Karpas-422 (cell line): ENCODE data around the gene MED22. TPM values are rescaled to one million over a fixed set of nuclear protein-coding genes. Genes with fewer than 3 reads are reported as not detected.

Experiments used
- DNase-seq: peaks from one replicate; pipeline ENCODE4 v3.0.0-alpha.2; 2015
- H2AFZ ChIP-seq: fragments of 200-600 bp; sonication (generic); 2 replicates; pipeline ENCODE4 v1.6.1; 2014; ENCODE audit warnings: antibody characterized with exemption, low read length, mixed read lengths
- H3K27ac ChIP-seq: fragments of 200-600 bp; sonication (generic); 2 replicates; pipeline ENCODE4 v1.5.1; 2014; ENCODE audit warnings: mild to moderate bottlenecking, low read length, moderate library complexity
- H3K27me3 ChIP-seq: fragments of 200-600 bp; sonication (generic); 2 replicates; pipeline ENCODE4 v1.6.1; 2014; ENCODE audit warnings: low read length, mixed read lengths
- H3K36me3 ChIP-seq: fragments of 200-600 bp; sonication (generic); 2 replicates; pipeline ENCODE4 v1.6.1; 2014; ENCODE audit warnings: low read length, mixed read lengths; ENCODE audit not compliant: insufficient read depth
- H3K4me1 ChIP-seq: fragments of 200-600 bp; sonication (generic); 2 replicates; pipeline ENCODE4 v1.6.1; 2014; ENCODE audit warnings: mild to moderate bottlenecking, low read length, mixed read lengths
- H3K4me2 ChIP-seq: fragments of 200-600 bp; sonication (generic); 2 replicates; pipeline ENCODE4 v1.6.1; 2014; ENCODE audit warnings: low read length, low read depth, mild to moderate bottlenecking; ENCODE audit not compliant: poor library complexity, severe bottlenecking
- H3K4me3 ChIP-seq: fragments of 200-600 bp; sonication (generic); 2 replicates; pipeline ENCODE4 v1.5.1; 2014; ENCODE audit warnings: mild to moderate bottlenecking, antibody characterized with exemption, low read length, mixed read lengths
- H3K79me2 ChIP-seq: fragments of 200-600 bp; sonication (generic); 2 replicates; pipeline ENCODE4 v1.6.1; 2014; ENCODE audit warnings: mild to moderate bottlenecking, low read length, mixed read lengths
- H3K9ac ChIP-seq: fragments of 200-600 bp; sonication (generic); 2 replicates; pipeline ENCODE4 v1.6.0; 2014; ENCODE audit warnings: low read length
- H3K9me2 ChIP-seq: fragments of 200-600 bp; sonication (generic), shearing (Covaris generic); replicated peaks from 2 replicates; pipeline ENCODE4 v1.6.0; 2014; ENCODE audit warnings: mild to moderate bottlenecking, low read length, moderate library complexity; ENCODE audit not compliant: insufficient read depth
- H3K9me3 ChIP-seq: fragments of 300-700, 200-600 bp; sonication (generic); 2 replicates; pipeline ENCODE4 v1.6.1; 2014; ENCODE audit warnings: low read length, mixed read lengths
- H4K20me1 ChIP-seq: fragments of 200-600 bp; sonication (generic); 2 replicates; pipeline ENCODE4 v1.6.1; 2014; ENCODE audit warnings: mild to moderate bottlenecking, antibody characterized with exemption, low read length, low read depth; ENCODE audit not compliant: insufficient read depth
- total RNA-seq: library from RNA; depleted of rRNA; stranded (reverse); fragments of >200 nt; shearing (Covaris generic); gene quantifications from 2 replicates; pipeline ENCODE4 v1.2.3, GENCODE V29; 2014; ENCODE audit warnings: low replicate concordance

MED22 gene
- total RNA-seq, 1 experiment from 2014 or later, result 13.6 TPM

- H3K4me3 ChIP-seq, result peak overlapping the region; percentile 100; the same call in 1 of the 2 replicates
Observed at GRCh38 chr9:133349965-133350616, 2.2 kb upstream of the MED22 start.

GRCh38 chr9:133348718-133349573 is 1.0 kb upstream of the MED22 start:
- Histone ChIP-seq H3K4me2 (peak overlapping the region; percentile 93), H3K27ac (peak overlapping the region; percentile 97), H3K4me1 (peaks cover 43% of the 10 kb centered on the region), H4K20me1 (peaks cover 29% of the 10 kb centered on the region), H3K36me3 (peaks cover 41% of the 10 kb centered on the region), H3K9ac (peak overlapping the region; percentile 95), H2AFZ (no peak overlapping the region), H3K27me3 (no peaks in the 10 kb centered on the region), H3K4me3 (peak overlapping the region; percentile 100), H3K79me2 (peaks cover 51% of the 10 kb centered on the region), H3K9me2 (no peaks in the 10 kb centered on the region), H3K9me3 (no peaks in the 10 kb centered on the region)
- peak; percentile 56 for DNase-seq

More at GRCh38 chr9:133349965-133350616, 2.2 kb upstream of the MED22 start:
- peak overlapping the region; percentile 93 for H3K4me2 ChIP-seq
- H4K20me1 ChIP-seq, result peaks cover 29% of the 10 kb centered on the region
- H3K9me3 ChIP-seq, result no peaks in the 10 kb centered on the region
- H2AFZ ChIP-seq, result no peak overlapping the region
- H3K4me1 ChIP-seq, result peaks cover 52% of the 10 kb centered on the region
- H3K9ac ChIP-seq, result peak overlapping the region; percentile 95; the same call in 1 of the 2 replicates
- H3K27ac ChIP-seq, result no peak overlapping the region
- no peak for DNase-seq
- H3K79me2 ChIP-seq, result peaks cover 51% of the 10 kb centered on the region
- no peaks in the 10 kb centered on the region for H3K9me2 ChIP-seq
- H3K27me3 ChIP-seq, result no peaks in the 10 kb centered on the region
- H3K36me3 ChIP-seq, result peaks cover 41% of the 10 kb centered on the region

GRCh38 chr9:133347515-133347984 is 381 bp downstream of the MED22 start:
- 0 out of 2 replicates have a peak overlapping the region, but pooled peaks have one; percentile 29 for H3K27ac ChIP-seq
- no peaks in the 10 kb centered on the region for H3K9me3 ChIP-seq
- no peak overlapping the region for H2AFZ ChIP-seq
- peaks cover 32% of the 10 kb centered on the region for H3K4me1 ChIP-seq
- H3K4me2 ChIP-seq, result peak overlapping the region; percentile 93
- peaks cover 51% of the 10 kb centered on the region for H3K79me2 ChIP-seq
- peaks cover 41% of the 10 kb centered on the region for H3K36me3 ChIP-seq
- peak overlapping the region; percentile 95 for H3K9ac ChIP-seq
- no peaks in the 10 kb centered on the region for H3K27me3 ChIP-seq
- H3K9me2 ChIP-seq, result no peaks in the 10 kb centered on the region
- peak overlapping the region; percentile 100 for H3K4me3 ChIP-seq
- peaks cover 29% of the 10 kb centered on the region for H4K20me1 ChIP-seq
- DNase-seq, result peak; percentile 73

GRCh38 chr9:133346021-133346785 is 1.7 kb downstream of the MED22 start:
- Histone ChIP-seq H3K4me2 (peak overlapping the region; percentile 66), H3K79me2 (peaks cover 51% of the 10 kb centered on the region), H4K20me1 (peaks cover 26% of the 10 kb centered on the region), H3K9me3 (no peaks in the 10 kb centered on the region), H3K36me3 (peaks cover 31% of the 10 kb centered on the region), H3K27ac (no peak overlapping the region), H3K27me3 (no peaks in the 10 kb centered on the region), H3K9ac (peak overlapping the region; percentile 95), H3K4me1 (peaks cover 28% of the 10 kb centered on the region), H3K4me3 (peak overlapping the region; percentile 100), H2AFZ (no peak overlapping the region), H3K9me2 (no peaks in the 10 kb centered on the region)
- DNase-seq, result no peak

- Histone ChIP-seq H3K36me3 (peaks cover 31% of the 10 kb centered on the region), H3K9me3 (no peaks in the 10 kb centered on the region), H3K27ac (no peak overlapping the region), H3K79me2 (peaks cover 51% of the 10 kb centered on the region), H2AFZ (no peak overlapping the region), H3K4me1 (peaks cover 25% of the 10 kb centered on the region), H3K27me3 (no peaks in the 10 kb centered on the region), H3K4me3 (no peak overlapping the region), H4K20me1 (peaks cover 26% of the 10 kb centered on the region), H3K4me2 (no peak overlapping the region), H3K9ac (no peak overlapping the region), H3K9me2 (no peaks in the 10 kb centered on the region)
- no peak for DNase-seq
Observed at GRCh38 chr9:133345596-133345995, 2.3 kb downstream of the MED22 start.

- no peak overlapping the region for H2AFZ ChIP-seq
- H3K27me3 ChIP-seq, result no peaks in the 10 kb centered on the region
- H3K9me2 ChIP-seq, result no peaks in the 10 kb centered on the region
- no peak for DNase-seq
- H4K20me1 ChIP-seq, result peaks cover 24% of the 10 kb centered on the region
- peaks cover 27% of the 10 kb centered on the region for H3K36me3 ChIP-seq
- H3K4me3 ChIP-seq, result no peak overlapping the region
- no peak overlapping the region for H3K9ac ChIP-seq
- peaks cover 18% of the 10 kb centered on the region for H3K4me1 ChIP-seq
- no peak overlapping the region for H3K27ac ChIP-seq
- no peak overlapping the region for H3K4me2 ChIP-seq
- peaks cover 47% of the 10 kb centered on the region for H3K79me2 ChIP-seq
- no peaks in the 10 kb centered on the region for H3K9me3 ChIP-seq
Observed at GRCh38 chr9:133344979-133345378, 3.0 kb downstream of the MED22 start.

- no peak overlapping the region for H3K4me3 ChIP-seq
- H3K9me3 ChIP-seq, result no peaks in the 10 kb centered on the region
- peaks cover 15% of the 10 kb centered on the region for H4K20me1 ChIP-seq
- no peak overlapping the region for H3K9ac ChIP-seq
- H3K4me2 ChIP-seq, result no peak overlapping the region
- peaks cover 9% of the 10 kb centered on the region for H3K4me1 ChIP-seq
- H3K9me2 ChIP-seq, result no peaks in the 10 kb centered on the region
- H3K79me2 ChIP-seq, result peaks cover 38% of the 10 kb centered on the region
- H3K27me3 ChIP-seq, result no peaks in the 10 kb centered on the region
- no peak for DNase-seq
- H3K27ac ChIP-seq, result no peak overlapping the region
- H2AFZ ChIP-seq, result no peak overlapping the region
- peaks cover 18% of the 10 kb centered on the region for H3K36me3 ChIP-seq
Observed at GRCh38 chr9:133344071-133344470, 3.9 kb downstream of the MED22 start.
